Naive thymus-derived CD4-positive, alpha-beta T cell (primary cell): ENCODE data around the gene DOK4. TPM values are rescaled to one million over a fixed set of nuclear protein-coding genes. Genes with fewer than 3 reads are reported as not detected.
A peak's percentile ranks its signal among the peaks of the same experiment; 100 is the strongest.
"Not testable (repeated sequence)": the region's sequence is repeated elsewhere in the genome, so short reads cannot be mapped to it uniquely, and the experiment has no call there.

Source experiments
- ATAC-seq: fragments of 150-1000 bp; cut with Tn5 transposase; 2 replicates; pipeline ENCODE4 v1.10.0; 2021; ENCODE audit warnings: mild to moderate bottlenecking, moderate library complexity
- CTCF ChIA-PET: fragments of 350-600 bp; sonication (Branson Sonifier 250); formaldehyde crosslinking; loops from one replicate; lab custom pipeline; 2021; ENCODE audit warnings: antibody characterized with exemption; lab: Charles Lee
- POLR2A ChIA-PET: fragments of 350-600 bp; sonication (Branson Sonifier 250); formaldehyde crosslinking; loops from one replicate; lab custom pipeline; 2021; ENCODE audit warnings: antibody characterized with exemption, inconsistent platforms; lab: Charles Lee
- DNase-seq, 9 donors: peaks; one replicate each; pipeline versions ENCODE4 v3.0.0 to v3.0.0-alpha.2; 2020 to 2022; ENCODE audit warnings: mixed read lengths in 1 of 9
- H3K27ac ChIP-seq: one replicate; pipeline ENCODE4 v1.7.0; 2013; ENCODE audit warnings: mild to moderate bottlenecking, low read depth, low read length, moderate library complexity
- H3K27me3 ChIP-seq, 2 donors: one replicate each; pipeline ENCODE4 v1.7.0; 2013; ENCODE audit warnings: low read length in 2 of 2, mild to moderate bottlenecking in 2 of 2, moderate library complexity in 2 of 2; ENCODE audit not compliant: control insufficient read depth in 2 of 2, insufficient read depth in 2 of 2
- H3K36me3 ChIP-seq, 3 experiments: 1 replicate in 2 of 3; 2 replicates in 1 of 3; pipeline ENCODE4 v1.7.0; 2013; ENCODE audit warnings: low read length in 3 of 3, mild to moderate bottlenecking in 3 of 3, moderate library complexity in 1 of 3; ENCODE audit not compliant: insufficient read depth in 3 of 3, control insufficient read depth in 2 of 3
- H3K4me1 ChIP-seq, 2 donors: one replicate each; pipeline ENCODE4 v1.7.0; 2013; ENCODE audit warnings: low read length in 2 of 2, mild to moderate bottlenecking in 2 of 2, moderate library complexity in 1 of 2; ENCODE audit not compliant: control insufficient read depth in 2 of 2, insufficient read depth in 2 of 2
- H3K4me3 ChIP-seq: 2 replicates; pipeline ENCODE4 v1.7.0; 2013; ENCODE audit warnings: mild to moderate bottlenecking, low read length
- H3K9me3 ChIP-seq, 3 experiments: 1 replicate in 2 of 3; 2 replicates in 1 of 3; pipeline ENCODE4 v1.7.0; 2013; ENCODE audit warnings: low read length in 3 of 3; ENCODE audit not compliant: control insufficient read depth in 2 of 3
- H3K27ac Mint-ChIP-seq, 9 donors: one replicate each; pipeline ENCODE4 v1.8.0; 2020 to 2022; ENCODE audit warnings: mixed read lengths in 9 of 9, mild to moderate bottlenecking in 8 of 9, moderate library complexity in 5 of 9, inconsistent platforms in 2 of 9
- H3K27me3 Mint-ChIP-seq, 5 donors: one replicate each; pipeline ENCODE4 v1.8.0; 2021 to 2022; ENCODE audit warnings: mixed read lengths in 5 of 5, mild to moderate bottlenecking in 1 of 5
- H3K36me3 Mint-ChIP-seq, 5 donors: one replicate each; pipeline ENCODE4 v1.8.0; 2020 to 2022; ENCODE audit warnings: mixed read lengths in 5 of 5, mild to moderate bottlenecking in 3 of 5, inconsistent platforms in 1 of 5
- H3K4me1 Mint-ChIP-seq, 7 donors: one replicate each; pipeline ENCODE4 v1.8.0; 2020 to 2022; ENCODE audit warnings: mixed read lengths in 7 of 7, mild to moderate bottlenecking in 3 of 7, inconsistent platforms in 1 of 7
- H3K4me3 Mint-ChIP-seq, 10 donors: one replicate each; pipeline ENCODE4 v1.8.0; 2020 to 2022; ENCODE audit warnings: mild to moderate bottlenecking in 10 of 10, mixed read lengths in 10 of 10, moderate library complexity in 6 of 10, inconsistent platforms in 2 of 10
- H3K9me3 Mint-ChIP-seq, 11 donors: one replicate each; pipeline ENCODE4 v1.8.0; 2020 to 2022; ENCODE audit warnings: mixed read lengths in 11 of 11, mild to moderate bottlenecking in 4 of 11, inconsistent platforms in 1 of 11, moderate library complexity in 1 of 11
- intact Hi-C, 2 donors: fragments of 100-400 bp; cut with micrococcal nuclease; formaldehyde crosslinking; loops; one replicate each; pipeline ENCODE4 v1.15.1; 2023
- polyA plus RNA-seq, 2 donors: library from polyadenylated mRNA; unstranded; fragments of 300-500 nt; fragmentation: Illumina TruSeq; gene quantifications; one replicate each; pipeline ENCODE4 v1.2.3, GENCODE V29; 2021
- total RNA-seq, 6 experiments: library from RNA in 5 of 6; stranded (reverse) in 5 of 6; gene quantifications; 1 replicate in 5 of 6; 2 replicates in 1 of 6; pipeline ENCODE4 v1.2.3 and lab custom pipeline; 2021 to 2026

Gene DOK4
- total and polyA plus RNA-seq, 7 experiments from 2014 or later, result 1.6 to 4.6 (median 2.9) TPM

DNA sequence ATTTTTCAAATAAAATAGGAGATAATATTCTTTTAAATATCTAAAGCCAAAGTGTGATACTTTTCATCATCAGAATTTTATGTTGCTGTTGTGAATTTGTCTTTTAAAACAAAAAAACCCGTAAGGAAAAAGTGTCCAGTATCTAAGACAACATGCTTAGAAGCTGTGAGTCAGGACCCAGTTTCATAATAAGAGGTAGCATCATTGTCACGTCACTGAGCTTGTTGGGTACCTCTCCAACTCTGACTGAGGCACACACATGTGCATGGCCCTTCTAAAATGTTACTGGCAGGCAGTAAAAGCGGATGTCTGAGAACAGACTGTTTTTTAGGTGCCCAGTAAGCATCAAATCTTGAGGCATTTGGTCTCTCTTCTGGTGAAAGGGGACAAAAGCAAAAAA is 41.6 kb downstream of the DOK4 start:
- intact Hi-C loops, result loop anchor here in 1 of 2 donors (10.0 kb wide), 1 partner anchor 510 kb away; the partner anchor contains the start of gene HERPUD1
- peaks cover 15 to 71% (median 39%) of the 10 kb centered on the region in 7 donors for H3K4me1 Mint-ChIP-seq
- peak overlapping the region in 1 of 9 donors; percentile 30 for H3K27ac Mint-ChIP-seq

DNA sequence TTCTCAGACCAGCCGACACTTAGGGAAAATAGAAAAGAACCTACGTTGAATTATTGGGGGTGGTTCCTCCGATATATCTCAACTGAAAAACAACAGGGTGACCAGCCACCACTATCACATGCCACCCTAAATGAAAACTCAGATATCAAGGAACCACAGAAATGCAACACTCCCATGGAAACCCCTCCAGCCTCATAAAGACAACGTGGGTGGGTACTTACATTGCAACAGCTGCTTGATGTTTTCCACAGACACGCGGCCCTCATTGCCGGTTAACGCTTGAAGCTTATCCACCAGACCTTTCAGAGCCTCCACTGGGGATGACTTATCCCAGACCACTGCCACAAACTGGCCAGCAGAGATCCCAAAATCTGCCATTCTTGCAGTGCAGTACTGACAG is 45.7 kb downstream of the DOK4 start:
- not testable (repeated sequence) for H3K27me3 Mint-ChIP-seq, H3K4me1 ChIP-seq, ATAC-seq, H3K4me3 Mint-ChIP-seq, DNase-seq, H3K27ac ChIP-seq, H3K4me3 ChIP-seq, H3K27me3 ChIP-seq
- intact Hi-C loops, result loop anchor here in 1 of 2 donors (10.0 kb wide), 1 partner anchor 506 kb away; the partner anchor contains the start of gene HERPUD1
- Mint-ChIP-seq H3K4me1 (peaks cover 0 to 44% (median 18%) of the 10 kb centered on the region in 7 donors), H3K36me3 (peaks cover 16 to 46% (median 43%) of the 10 kb centered on the region in 5 donors), H3K27ac (peak overlapping the region in 1 of 9 donors; percentile 58), H3K9me3 (peaks cover 0 to 15% (median 8%) of the 10 kb centered on the region in 11 donors)
- peaks cover 0 to 12% (median 0%) of the 10 kb centered on the region in 3 experiments for H3K9me3 ChIP-seq
- ChIA-PET POLR2A (interaction anchor here (1.3 kb wide), 1 partner anchor 22 kb away, joined by 8 read pairs; the partner anchor contains the start of gene POLR2C), CTCF (interaction anchor here (0.6 kb wide), 1 partner anchor 426 kb away, joined by 4 read pairs; no protein-coding TSS in a partner anchor)
- H3K36me3 ChIP-seq, result peaks cover 0 to 46% (median 3%) of the 10 kb centered on the region in 3 experiments

More for the DNA sequence above, 41.6 kb downstream of the DOK4 start:
- Histone ChIP-seq H3K27ac (no peak overlapping the region), H3K36me3 (peaks cover 0 to 28% (median 0%) of the 10 kb centered on the region in 3 experiments), H3K4me3 (no peak overlapping the region), H3K4me1 (peaks cover 7 to 17% of the 10 kb centered on the region in 2 donors), H3K9me3 (peaks cover 0 to 12% (median 0%) of the 10 kb centered on the region in 3 experiments), H3K27me3 (no peaks in the 10 kb centered on the region)
- H3K36me3 Mint-ChIP-seq, result peaks cover 8 to 29% (median 23%) of the 10 kb centered on the region in 5 donors
- peaks cover 0 to 13% (median 7%) of the 10 kb centered on the region in 11 donors for H3K9me3 Mint-ChIP-seq
- ATAC-seq, result no peak
- POLR2A ChIA-PET, result interaction anchor here (1.1 to 1.7 kb wide), 3 partner anchors 18 to 86 kb away, joined by 3 to 5 read pairs (median 3); partner anchors contain the start of gene POLR2C
- CTCF ChIA-PET, result interaction anchor here (3.1 kb wide), 1 partner anchor 27 kb away, joined by 22 read pairs; no protein-coding TSS in a partner anchor
- no peak for DNase-seq
- H3K27me3 Mint-ChIP-seq, result no peaks in the 10 kb centered on the region
- peak overlapping the region in 3 of 10 donors; percentile 23 to 71 (median 39) for H3K4me3 Mint-ChIP-seq

- Histone ChIP-seq H3K9me3 (peaks cover 0 to 12% (median 0%) of the 10 kb centered on the region in 3 experiments), H3K36me3 (peaks cover 0 to 52% (median 3%) of the 10 kb centered on the region in 3 experiments)
- peaks cover 16 to 49% (median 46%) of the 10 kb centered on the region in 5 donors for H3K36me3 Mint-ChIP-seq
- intact Hi-C loops, result loop anchor here in 1 of 2 donors (10.0 kb wide), 1 partner anchor 505 kb away; the partner anchor contains the start of gene HERPUD1
- H3K4me3 ChIP-seq, H3K27me3 ChIP-seq, H3K4me3 Mint-ChIP-seq, H3K27me3 Mint-ChIP-seq, DNase-seq, H3K4me1 ChIP-seq, H3K27ac Mint-ChIP-seq, CTCF ChIA-PET, ATAC-seq, H3K27ac ChIP-seq: not testable (repeated sequence)
- POLR2A ChIA-PET, result interaction anchor here (1.3 kb wide), 1 partner anchor 394 kb away, joined by 4 read pairs; no protein-coding TSS in a partner anchor
- H3K9me3 Mint-ChIP-seq, result peaks cover 0 to 15% (median 8%) of the 10 kb centered on the region in 11 donors
- peaks cover 3 to 42% (median 22%) of the 10 kb centered on the region in 7 donors for H3K4me1 Mint-ChIP-seq
Measured at GRCh38 chr16:57439947-57440346, 46.3 kb downstream of the DOK4 start.

DNA sequence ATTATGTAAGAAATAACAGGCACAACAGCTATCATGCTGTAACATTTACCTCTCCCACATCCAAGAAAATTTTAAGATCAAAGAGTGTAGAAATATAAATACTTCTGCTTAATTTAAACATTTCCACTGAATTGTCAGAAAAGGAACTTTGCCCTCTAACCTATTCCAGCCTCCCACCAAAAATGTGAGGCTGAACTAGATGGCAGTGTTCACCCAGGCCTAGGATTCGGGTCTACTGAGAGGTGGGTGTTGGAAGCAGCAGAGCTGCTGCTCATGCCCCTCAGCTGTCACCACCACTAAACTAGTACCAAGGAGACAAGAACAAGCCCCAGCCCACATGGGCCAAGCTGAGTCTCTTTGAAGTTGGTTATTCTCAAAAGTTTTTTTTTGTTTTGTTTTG is 50.5 kb downstream of the DOK4 start:
- Mint-ChIP-seq H3K4me1 (peaks cover 0 to 48% (median 42%) of the 10 kb centered on the region in 7 donors), H3K4me3 (peak overlapping the region in 1 of 10 donors; percentile 27), H3K27ac (peak overlapping the region in 6 of 9 donors; percentile 43 to 90 (median 78)), H3K36me3 (peaks cover 19 to 58% (median 50%) of the 10 kb centered on the region in 5 donors), H3K9me3 (peaks cover 0 to 13% (median 8%) of the 10 kb centered on the region in 11 donors), H3K27me3 (no peaks in the 10 kb centered on the region)
- DNase-seq (no peak), ATAC-seq (no peak)
- Histone ChIP-seq H3K27ac (no peak overlapping the region), H3K36me3 (peaks cover 17 to 59% (median 18%) of the 10 kb centered on the region in 3 experiments), H3K27me3 (no peaks in the 10 kb centered on the region), H3K4me1 (peaks cover 0 to 33% of the 10 kb centered on the region in 2 donors), H3K9me3 (peaks cover 0 to 10% (median 0%) of the 10 kb centered on the region in 3 experiments), H3K4me3 (no peak overlapping the region)
- intact Hi-C loops, result no loop called here
- CTCF ChIA-PET, result interaction anchor here (0.8 to 1.1 kb wide), 2 partner anchors 14 to 136 kb away, joined by 3 to 4 read pairs; no protein-coding TSS in a partner anchor
- POLR2A ChIA-PET, result interaction anchor here (0.9 kb wide), 2 partner anchors 26 to 136 kb away, joined by 3 read pairs; partner anchors contain the start of gene POLR2C

DNA sequence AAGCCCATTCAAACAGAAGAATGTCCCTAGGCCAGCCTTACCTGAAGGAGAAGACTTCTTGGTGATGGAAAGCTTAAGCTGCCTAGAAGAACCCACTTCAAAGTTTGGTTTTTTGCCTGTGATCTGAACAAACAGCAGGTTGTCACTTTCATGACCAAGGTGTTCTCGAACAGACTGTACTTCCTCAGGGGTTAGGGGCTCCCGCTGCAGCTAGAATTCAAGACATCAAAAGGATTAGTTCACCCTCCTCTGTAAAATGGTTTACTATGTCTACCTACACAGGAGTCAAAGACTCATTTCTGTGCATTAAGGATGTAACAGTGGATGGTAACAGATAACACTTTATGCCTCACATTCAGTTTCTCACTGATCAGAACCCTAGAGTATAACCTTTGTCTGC is 52.3 kb downstream of the DOK4 start:
- DNase-seq, result peak in 7 of 9 donors; percentile 54 to 86 (median 72)
- Mint-ChIP-seq H3K4me3 (peak overlapping the region in 9 of 10 donors; percentile 9 to 79 (median 70)), H3K36me3 (peaks cover 10 to 53% (median 42%) of the 10 kb centered on the region in 5 donors), H3K4me1 (peaks cover 0 to 48% (median 38%) of the 10 kb centered on the region in 7 donors), H3K9me3 (no peaks in the 10 kb centered on the region), H3K27ac (peak overlapping the region in 8 of 9 donors; percentile 77 to 93 (median 90)), H3K27me3 (no peaks in the 10 kb centered on the region)
- H3K4me1 ChIP-seq, result peaks cover 0 to 33% of the 10 kb centered on the region in 2 donors
- H3K27ac ChIP-seq, result peak overlapping the region; percentile 49
- H3K9me3 ChIP-seq, result no peaks in the 10 kb centered on the region
- no peaks in the 10 kb centered on the region for H3K27me3 ChIP-seq
- peaks cover 22 to 58% (median 25%) of the 10 kb centered on the region in 3 experiments for H3K36me3 ChIP-seq
- peak; percentile 85 for ATAC-seq
- H3K4me3 ChIP-seq, result no peak overlapping the region
- POLR2A ChIA-PET, result interaction anchor here (0.6 to 2.4 kb wide), 5 partner anchors 11 to 33 kb away, joined by 3 to 12 read pairs (median 3); partner anchors contain the start of genes CIAPIN1, COQ9 and POLR2C
- CTCF ChIA-PET, result interaction anchor here (1.2 to 5.5 kb wide), 3 partner anchors 16 to 133 kb away, joined by 3 to 43 read pairs (median 3); no protein-coding TSS in a partner anchor
- intact Hi-C loops, result loop anchor here in 1 of 2 donors (1.0 kb wide), 1 partner anchor 13 kb away; the partner anchor contains the start of genes CIAPIN1 and COQ9

- DNase-seq (peak in 2 of 9 donors; percentile 16 to 17), ATAC-seq (no peak)
- CTCF ChIA-PET, result interaction anchor here (1.1 to 5.5 kb wide), 5 partner anchors 8 to 132 kb away, joined by 3 to 43 read pairs (median 3); no protein-coding TSS in a partner anchor
- peaks cover 0 to 48% (median 38%) of the 10 kb centered on the region in 7 donors for H3K4me1 Mint-ChIP-seq
- Histone ChIP-seq H3K27ac (peak overlapping the region; percentile 49), H3K27me3 (no peaks in the 10 kb centered on the region), H3K4me3 (no peak overlapping the region), H3K36me3 (peaks cover 22 to 58% (median 25%) of the 10 kb centered on the region in 3 experiments), H3K4me1 (peaks cover 0 to 33% of the 10 kb centered on the region in 2 donors), H3K9me3 (no peaks in the 10 kb centered on the region)
- H3K27me3 Mint-ChIP-seq, result no peaks in the 10 kb centered on the region
- no peaks in the 10 kb centered on the region for H3K9me3 Mint-ChIP-seq
- H3K27ac Mint-ChIP-seq, result peak overlapping the region in 8 of 9 donors; percentile 74 to 93 (median 88)
- peaks cover 16 to 53% (median 39%) of the 10 kb centered on the region in 5 donors for H3K36me3 Mint-ChIP-seq
- intact Hi-C loops, result loop anchor here in 1 of 2 donors (1.0 kb wide), 1 partner anchor 14 kb away; no protein-coding TSS in a partner anchor
- POLR2A ChIA-PET, result interaction anchor here (0.8 to 2.4 kb wide), 7 partner anchors 8 to 134 kb away, joined by 3 to 12 read pairs (median 4); partner anchors contain the start of genes CIAPIN1, COQ9 and POLR2C
- H3K4me3 Mint-ChIP-seq, result peak overlapping the region in 8 of 10 donors; percentile 43 to 79 (median 70)
Measured at GRCh38 chr16:57432989-57433388, 53.3 kb downstream of the DOK4 start.
